Measurements from ENCODE around the gene CD58.

- TF ChIP-seq CTCF (IDR thresholded peaks at IDR 0.05), result no peak
- TF ChIP-seq POLR2A (IDR thresholded peaks at IDR 0.05), result no peak
These were observed 87.1 kb downstream of the CD58 start for GRCh38 chr1:116483481-116484309.
